GDM1 (cell line): Measurements from ENCODE around the gene EXPH5.
"Not testable (repeated sequence)": the region's sequence is repeated elsewhere in the genome, so short reads cannot be mapped to it uniquely, and the experiment has no call there.

ENCODE experiments used
- DNase-seq: peaks from one replicate; lab custom pipeline; 2025; lab: John Stamatoyannopoulos, UW

The EXPH5 gene

GRCh38 chr11:108599978-108600377 lies 6.4 kb upstream of the EXPH5 start:
- DNase-seq: no peak

GRCh38 chr11:108597736-108598355 lies 4.3 kb upstream of the EXPH5 start:
- DNase-seq: no peak

GRCh38 chr11:108596701-108597100 lies 3.1 kb upstream of the EXPH5 start:
- no peak for DNase-seq

- DNase-seq: no peak
Measured at GRCh38 chr11:108593923-108594434, 411 bp upstream of the EXPH5 start.

- no peak for DNase-seq
Measured at GRCh38 chr11:108592591-108593213, 866 bp downstream of the EXPH5 start.

- DNase-seq: no peak
Measured at GRCh38 chr11:108591893-108592292, 1.7 kb downstream of the EXPH5 start.

GRCh38 chr11:108589136-108589535 lies 4.4 kb downstream of the EXPH5 start:
- DNase-seq: no peak

GRCh38 chr11:108588287-108588686 lies 5.3 kb downstream of the EXPH5 start:
- no peak for DNase-seq

- DNase-seq: no peak
Measured at GRCh38 chr11:108587109-108587508, 6.5 kb downstream of the EXPH5 start.

GRCh38 chr11:108586600-108586999 lies 7.0 kb downstream of the EXPH5 start:
- no peak for DNase-seq

GRCh38 chr11:108586185-108586584 lies 7.4 kb downstream of the EXPH5 start:
- not testable (repeated sequence) for DNase-seq

- no peak for DNase-seq
Measured at GRCh38 chr11:108584973-108585372, 8.6 kb downstream of the EXPH5 start.

- DNase-seq: no peak
Measured at GRCh38 chr11:108580645-108581044, 12.9 kb downstream of the EXPH5 start.

- DNase-seq: no peak
Measured at GRCh38 chr11:108580043-108580442, 13.5 kb downstream of the EXPH5 start.

GRCh38 chr11:108576523-108576922 lies 17.0 kb downstream of the EXPH5 start:
- no peak for DNase-seq

GRCh38 chr11:108574675-108575074 lies 18.9 kb downstream of the EXPH5 start:
- DNase-seq: no peak

- no peak for DNase-seq
Measured at GRCh38 chr11:108571001-108571400, 22.6 kb downstream of the EXPH5 start.

GRCh38 chr11:108569896-108570295 lies 23.7 kb downstream of the EXPH5 start:
- DNase-seq: no peak

- DNase-seq: no peak
Measured at GRCh38 chr11:108568195-108568858, 25.2 kb downstream of the EXPH5 start.

GRCh38 chr11:108565653-108566052 lies 27.9 kb downstream of the EXPH5 start:
- no peak for DNase-seq

- DNase-seq: no peak
Measured at GRCh38 chr11:108562746-108563581, 30.6 kb downstream of the EXPH5 start.

GRCh38 chr11:108561535-108561991 lies 32.0 kb downstream of the EXPH5 start:
- no peak for DNase-seq
